Activated T-helper 1 cell treated with anti-CD3 and anti-CD28 coated beads, Interleukin-12 subunit alpha, Interleukin-12 subunit beta, Interleukin-2, Interleukin-4 antibody, amounts not matched to agents 30 ng/mL and 10 ng/mL and 1 ng/mL, durations not matched to agents 14 hours and 24 hours and 36 hours (primary cell): ENCODE results near the gene MYL7. TPM values are rescaled to one million over a fixed set of nuclear protein-coding genes. Genes with fewer than 3 reads are reported as not detected.

Source experiments
- DNase-seq: peaks from one replicate; pipeline ENCODE4 v3.0.0; 2021; ENCODE audit warnings: low spot score
- H3K27ac Mint-ChIP-seq: one replicate; pipeline ENCODE4 v1.8.0; 2021; ENCODE audit warnings: mild to moderate bottlenecking, mixed read lengths
- H3K27me3 Mint-ChIP-seq: one replicate; pipeline ENCODE4 v1.8.0; 2022; ENCODE audit warnings: mild to moderate bottlenecking, moderate library complexity, mixed read lengths; ENCODE audit not compliant: insufficient read depth
- H3K36me3 Mint-ChIP-seq: one replicate; pipeline ENCODE4 v1.8.0; 2021; ENCODE audit warnings: low read depth, mixed read lengths
- H3K4me1 Mint-ChIP-seq: one replicate; pipeline ENCODE4 v1.8.0; 2021; ENCODE audit warnings: low read depth, mixed read lengths
- H3K4me3 Mint-ChIP-seq: one replicate; pipeline ENCODE4 v1.8.0; 2021; ENCODE audit warnings: mild to moderate bottlenecking, moderate library complexity, mixed read lengths
- H3K9me3 Mint-ChIP-seq: one replicate; pipeline ENCODE4 v1.8.0; 2021; ENCODE audit warnings: mixed read lengths
- intact Hi-C: fragments of 100-400 bp; cut with micrococcal nuclease; formaldehyde crosslinking; loops from one replicate; pipeline ENCODE4 v1.15.1; 2024
- total RNA-seq: library from RNA; stranded (reverse); gene quantifications from 2 replicates; pipeline ENCODE4 v1.2.3, GENCODE V29; 2022

Gene MYL7
- total RNA-seq, 1 donor from 2014 or later, result not detected

- H3K9me3 Mint-ChIP-seq, result no peaks in the 10 kb centered on the region
- peaks cover 6% of the 10 kb centered on the region for H3K4me1 Mint-ChIP-seq
- no peak overlapping the region for H3K27ac Mint-ChIP-seq
- no peaks in the 10 kb centered on the region for H3K36me3 Mint-ChIP-seq
- intact Hi-C loops, result no loop called here
- H3K4me3 Mint-ChIP-seq, result no peak overlapping the region
- H3K27me3 Mint-ChIP-seq, result peaks cover 8% of the 10 kb centered on the region
- DNase-seq, result no peak
These were observed 3.4 kb upstream of the MYL7 start for GRCh38 chr7:44144426-44144967.

GRCh38 chr7:44143646-44144250, 2.6 kb upstream of the MYL7 start:
- H3K9me3 Mint-ChIP-seq, result no peaks in the 10 kb centered on the region
- H3K36me3 Mint-ChIP-seq, result no peaks in the 10 kb centered on the region
- DNase-seq, result no peak
- no peak overlapping the region for H3K4me3 Mint-ChIP-seq
- intact Hi-C loops, result no loop called here
- peaks cover 6% of the 10 kb centered on the region for H3K4me1 Mint-ChIP-seq
- no peak overlapping the region for H3K27ac Mint-ChIP-seq
- H3K27me3 Mint-ChIP-seq, result peaks cover 8% of the 10 kb centered on the region

- no peak overlapping the region for H3K27ac Mint-ChIP-seq
- peaks cover 6% of the 10 kb centered on the region for H3K4me1 Mint-ChIP-seq
- intact Hi-C loops, result no loop called here
- no peak for DNase-seq
- H3K27me3 Mint-ChIP-seq, result peaks cover 8% of the 10 kb centered on the region
- no peak overlapping the region for H3K4me3 Mint-ChIP-seq
- H3K36me3 Mint-ChIP-seq, result no peaks in the 10 kb centered on the region
- H3K9me3 Mint-ChIP-seq, result no peaks in the 10 kb centered on the region
These were observed 896 bp upstream of the MYL7 start for GRCh38 chr7:44142028-44142427.

GRCh38 chr7:44140341-44140740, 791 bp downstream of the MYL7 start:
- no peak overlapping the region for H3K4me3 Mint-ChIP-seq

GRCh38 chr7:44139311-44140010, 1.7 kb downstream of the MYL7 start:
- intact Hi-C loops, result no loop called here
- Mint-ChIP-seq H3K36me3 (no peaks in the 10 kb centered on the region), H3K4me1 (no peaks in the 10 kb centered on the region), H3K4me3 (no peak overlapping the region), H3K9me3 (no peaks in the 10 kb centered on the region), H3K27me3 (peaks cover 2% of the 10 kb centered on the region), H3K27ac (no peak overlapping the region)
- no peak for DNase-seq

More at GRCh38 chr7:44140341-44140740, 791 bp downstream of the MYL7 start:
- Mint-ChIP-seq H3K9me3 (no peaks in the 10 kb centered on the region), H3K4me1 (peaks cover 4% of the 10 kb centered on the region), H3K27me3 (peaks cover 2% of the 10 kb centered on the region), H3K36me3 (no peaks in the 10 kb centered on the region), H3K27ac (no peak overlapping the region)
- intact Hi-C loops, result no loop called here
- DNase-seq, result no peak

- DNase-seq, result no peak
- intact Hi-C loops, result no loop called here
- no peak overlapping the region for H3K4me3 Mint-ChIP-seq
- H3K4me1 Mint-ChIP-seq, result no peaks in the 10 kb centered on the region
- no peaks in the 10 kb centered on the region for H3K36me3 Mint-ChIP-seq
- no peaks in the 10 kb centered on the region for H3K9me3 Mint-ChIP-seq
- H3K27ac Mint-ChIP-seq, result no peak overlapping the region
- H3K27me3 Mint-ChIP-seq, result peaks cover 2% of the 10 kb centered on the region
These were observed 2.4 kb downstream of the MYL7 start for GRCh38 chr7:44138698-44139097.

- no peaks in the 10 kb centered on the region for H3K36me3 Mint-ChIP-seq
- H3K4me1 Mint-ChIP-seq, result no peaks in the 10 kb centered on the region
- no peaks in the 10 kb centered on the region for H3K9me3 Mint-ChIP-seq
- DNase-seq, result no peak
- peaks cover 4% of the 10 kb centered on the region for H3K27me3 Mint-ChIP-seq
- intact Hi-C loops, result no loop called here
- H3K27ac Mint-ChIP-seq, result no peak overlapping the region
- no peak overlapping the region for H3K4me3 Mint-ChIP-seq
These were observed 4.4 kb downstream of the MYL7 start for GRCh38 chr7:44136731-44137130.

GRCh38 chr7:44134943-44135628, 6.0 kb downstream of the MYL7 start:
- no peak overlapping the region for H3K27ac Mint-ChIP-seq
- intact Hi-C loops, result no loop called here
- H3K27me3 Mint-ChIP-seq, result peaks cover 2% of the 10 kb centered on the region
- no peaks in the 10 kb centered on the region for H3K36me3 Mint-ChIP-seq
- no peak for DNase-seq
- no peak overlapping the region for H3K4me3 Mint-ChIP-seq
- no peaks in the 10 kb centered on the region for H3K9me3 Mint-ChIP-seq
- no peaks in the 10 kb centered on the region for H3K4me1 Mint-ChIP-seq

GRCh38 chr7:44133295-44133694, 7.8 kb downstream of the MYL7 start:
- H3K27ac Mint-ChIP-seq, result no peak overlapping the region

GRCh38 chr7:44132039-44132438, 9.1 kb downstream of the MYL7 start:
- no peak overlapping the region for H3K4me3 Mint-ChIP-seq
- H3K4me1 Mint-ChIP-seq, result no peaks in the 10 kb centered on the region
- peaks cover 4% of the 10 kb centered on the region for H3K27me3 Mint-ChIP-seq
- H3K36me3 Mint-ChIP-seq, result no peaks in the 10 kb centered on the region
- DNase-seq, result no peak
- intact Hi-C loops, result no loop called here
- H3K27ac Mint-ChIP-seq, result no peak overlapping the region
- H3K9me3 Mint-ChIP-seq, result no peaks in the 10 kb centered on the region

More at GRCh38 chr7:44133295-44133694, 7.8 kb downstream of the MYL7 start:
- intact Hi-C loops, result no loop called here
- Mint-ChIP-seq H3K36me3 (no peaks in the 10 kb centered on the region), H3K4me1 (no peaks in the 10 kb centered on the region), H3K4me3 (no peak overlapping the region), H3K9me3 (no peaks in the 10 kb centered on the region), H3K27me3 (peaks cover 4% of the 10 kb centered on the region)
- DNase-seq, result no peak

GRCh38 chr7:44131173-44132029, 9.7 kb downstream of the MYL7 start:
- no peak overlapping the region for H3K27ac Mint-ChIP-seq
- no peak for DNase-seq
- intact Hi-C loops, result no loop called here
- H3K4me1 Mint-ChIP-seq, result no peaks in the 10 kb centered on the region
- H3K27me3 Mint-ChIP-seq, result peaks cover 7% of the 10 kb centered on the region
- H3K9me3 Mint-ChIP-seq, result no peaks in the 10 kb centered on the region
- H3K36me3 Mint-ChIP-seq, result no peaks in the 10 kb centered on the region
- no peak overlapping the region for H3K4me3 Mint-ChIP-seq

GRCh38 chr7:44128721-44129582, 12.2 kb downstream of the MYL7 start:
- no peak for DNase-seq
- Mint-ChIP-seq H3K36me3 (no peaks in the 10 kb centered on the region), H3K4me1 (no peaks in the 10 kb centered on the region), H3K4me3 (no peak overlapping the region), H3K27me3 (peaks cover 10% of the 10 kb centered on the region), H3K9me3 (no peaks in the 10 kb centered on the region), H3K27ac (peak overlapping the region; percentile 24)
- intact Hi-C loops, result loop anchor here (10.0 kb wide), 1 partner anchor 264 kb away; the partner anchor contains the start of gene MRPS24
